Measurements from ENCODE around the gene HLA-DOB.

Gene HLA-DOB

DNA sequence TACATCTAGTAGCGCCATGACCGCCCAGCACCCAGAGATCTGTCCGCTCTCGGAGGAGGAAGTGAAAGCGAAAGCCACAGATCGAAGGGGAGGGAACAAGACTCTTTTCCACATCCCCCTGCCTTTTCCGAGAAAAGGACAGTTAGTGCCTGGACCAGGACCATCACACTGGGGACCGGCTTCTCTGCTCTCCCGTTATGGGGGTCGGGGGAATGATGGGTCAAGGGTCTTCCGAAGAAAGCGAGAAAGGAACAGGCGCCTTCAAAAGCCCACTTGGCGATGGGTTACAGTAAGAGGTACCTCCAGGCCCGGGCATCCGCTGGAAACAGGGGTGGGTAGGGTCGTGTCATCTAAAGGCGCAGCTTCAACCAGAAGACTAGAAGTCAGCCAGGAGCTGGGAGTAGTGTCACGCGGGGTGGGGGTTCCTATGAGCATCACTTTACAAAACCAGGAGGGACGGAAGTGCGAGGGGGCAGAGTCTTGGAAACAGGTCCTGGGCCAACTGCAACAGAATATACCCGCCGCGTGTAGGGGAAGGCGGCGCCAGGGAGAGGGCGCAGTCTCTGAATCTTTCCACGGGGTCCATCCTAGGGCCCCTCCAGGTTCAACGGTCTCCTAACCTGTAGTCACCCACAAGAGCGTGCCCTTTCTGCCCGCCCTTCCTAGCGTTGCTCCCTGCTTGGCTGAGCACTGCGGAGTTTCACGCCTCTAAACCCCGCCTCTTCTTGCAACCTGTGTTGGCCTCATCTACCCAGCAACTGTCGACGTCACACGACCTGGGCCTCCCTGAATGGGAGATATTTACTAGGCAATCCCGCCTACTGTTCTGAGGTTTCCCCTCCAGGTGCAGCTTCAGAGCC, 27.4 kb upstream of the HLA-DOB start, which contains the start of gene PSMB8:
Gene PSMB8, minus strand, starts transcription at position 69 of the 860 bp plus-strand sequence. Its CDS starts 51 bp downstream, at position 18.
- in situ Hi-C loops (cut with MboI; ENCODE audit: low sequenced_read_pairs) = no loop called here

GRCh38 chr6:32843331-32843978, 26.7 kb upstream of the HLA-DOB start:
- in situ Hi-C loops (cut with MboI; ENCODE audit: low sequenced_read_pairs) = no loop called here

DNA sequence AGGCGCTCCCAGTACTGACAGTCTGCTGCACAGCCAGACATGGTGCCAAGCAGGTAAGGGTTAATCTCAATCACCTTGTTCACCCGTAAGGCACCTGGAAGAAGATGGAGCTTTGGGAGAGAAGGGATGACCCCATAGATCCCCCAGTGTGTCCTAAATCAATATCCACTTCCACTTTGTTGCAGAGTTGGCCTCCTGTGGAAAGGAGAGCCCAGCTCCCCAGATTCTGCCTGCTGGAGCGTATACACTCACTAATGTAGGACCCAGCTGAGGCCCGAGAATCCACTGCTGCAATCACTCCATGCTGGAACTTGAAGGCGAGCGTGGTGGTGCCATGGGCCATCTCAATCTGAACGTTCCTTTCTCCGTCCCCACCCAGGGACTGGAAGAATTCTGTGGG, 25.9 kb upstream of the HLA-DOB start:
- in situ Hi-C loops (cut with MboI; ENCODE audit: low sequenced_read_pairs) = no loop called here

DNA sequence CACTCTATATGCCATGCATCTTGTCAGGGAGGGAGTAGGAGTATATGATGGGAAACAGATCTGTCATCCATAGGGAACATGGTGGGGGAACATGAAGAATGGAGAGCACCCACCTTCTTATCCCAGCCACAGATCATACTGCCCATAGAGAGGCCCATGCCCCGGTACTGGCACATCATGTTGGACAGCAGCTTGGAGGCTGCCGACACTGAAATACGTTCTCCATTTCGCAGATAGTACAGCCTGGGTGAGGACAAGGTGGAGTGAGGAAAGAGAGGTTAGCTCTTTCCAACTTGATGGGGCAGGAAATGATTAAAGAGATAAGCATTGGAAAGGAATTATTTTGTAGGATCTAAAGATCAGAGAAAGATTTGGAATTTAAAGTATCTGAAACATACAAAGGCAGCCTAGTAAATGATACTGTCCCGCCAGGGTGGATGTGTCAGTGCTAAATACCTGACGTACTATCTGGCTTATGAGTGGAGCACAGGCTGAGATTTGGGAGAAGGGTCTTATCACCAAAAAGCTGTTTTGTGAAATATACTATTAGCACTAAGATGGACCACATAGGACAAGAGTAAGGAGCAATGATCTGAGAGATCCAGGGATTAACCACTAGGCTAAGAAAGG, 25.3 kb upstream of the HLA-DOB start:
- in situ Hi-C loops (cut with MboI; ENCODE audit: low sequenced_read_pairs) = no loop called here

DNA sequence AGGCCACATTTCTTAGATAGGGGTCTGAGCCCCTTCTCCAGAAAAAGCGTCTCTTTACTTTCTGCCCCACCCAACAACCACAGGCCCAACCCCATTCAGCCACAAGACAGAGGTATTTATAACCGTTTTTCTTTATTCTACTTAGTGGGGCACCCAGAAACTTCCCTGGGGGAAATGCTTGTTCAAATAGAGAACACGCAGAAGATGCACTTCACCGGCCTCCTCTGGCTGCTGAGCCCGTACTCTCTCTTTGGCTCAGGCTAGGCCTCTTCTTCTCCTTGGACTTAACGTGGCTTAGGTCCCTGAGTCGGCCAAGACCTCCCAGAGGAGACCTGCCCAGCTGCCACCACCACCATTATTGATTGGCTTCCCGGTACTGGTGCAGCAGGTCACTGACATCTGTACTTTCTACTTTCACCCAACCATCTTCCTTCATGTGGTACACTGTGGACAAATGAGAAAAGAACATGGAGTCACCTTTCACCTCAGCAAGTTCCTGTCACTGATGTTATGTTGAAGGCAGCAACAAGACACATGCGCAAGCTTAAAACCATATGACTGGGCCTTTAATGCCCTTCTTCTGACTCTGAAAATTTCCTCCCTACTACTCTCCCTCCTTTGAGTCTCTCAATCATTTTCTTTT, 23.9 kb upstream of the HLA-DOB start:
- in situ Hi-C loops (cut with MboI; ENCODE audit: low sequenced_read_pairs) = no loop called here

DNA sequence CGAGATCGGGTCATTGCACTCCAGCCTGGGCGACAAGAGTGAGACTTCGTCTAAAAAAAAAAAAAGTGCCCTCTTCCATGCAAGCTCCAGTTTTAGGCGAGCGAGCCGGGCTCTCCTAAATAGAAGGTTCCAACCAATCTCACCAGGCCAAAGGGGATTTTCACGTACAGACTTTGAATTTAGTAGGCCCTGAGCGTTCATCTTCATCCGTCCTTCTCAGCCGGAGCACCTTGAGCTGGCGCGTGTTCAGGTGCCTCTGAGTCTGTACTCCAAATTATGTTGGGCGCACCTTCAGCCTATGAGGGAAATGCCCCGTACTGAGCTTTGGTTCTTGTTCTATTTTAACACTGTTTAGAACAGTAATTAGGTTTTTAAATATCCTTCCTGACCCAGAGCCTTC, 22.6 kb upstream of the HLA-DOB start:
- in situ Hi-C loops (cut with MboI; ENCODE audit: low sequenced_read_pairs) = no loop called here

- in situ Hi-C loops (cut with MboI; ENCODE audit: low sequenced_read_pairs) = no loop called here
Measured at GRCh38 chr6:32838114-32838958, 21.5 kb upstream of the HLA-DOB start, which contains the start of gene TAP2. Gene TAP2 (minus strand): TSS chr6:32838739. CDS start chr6:32838233, 506 bp downstream.

GRCh38 chr6:32837651-32838113, 20.9 kb upstream of the HLA-DOB start:
- in situ Hi-C loops (cut with MboI; ENCODE audit: low sequenced_read_pairs) = no loop called here

GRCh38 chr6:32836873-32837272, 20.1 kb upstream of the HLA-DOB start:
- in situ Hi-C loops (cut with MboI; ENCODE audit: low sequenced_read_pairs) = no loop called here

DNA sequence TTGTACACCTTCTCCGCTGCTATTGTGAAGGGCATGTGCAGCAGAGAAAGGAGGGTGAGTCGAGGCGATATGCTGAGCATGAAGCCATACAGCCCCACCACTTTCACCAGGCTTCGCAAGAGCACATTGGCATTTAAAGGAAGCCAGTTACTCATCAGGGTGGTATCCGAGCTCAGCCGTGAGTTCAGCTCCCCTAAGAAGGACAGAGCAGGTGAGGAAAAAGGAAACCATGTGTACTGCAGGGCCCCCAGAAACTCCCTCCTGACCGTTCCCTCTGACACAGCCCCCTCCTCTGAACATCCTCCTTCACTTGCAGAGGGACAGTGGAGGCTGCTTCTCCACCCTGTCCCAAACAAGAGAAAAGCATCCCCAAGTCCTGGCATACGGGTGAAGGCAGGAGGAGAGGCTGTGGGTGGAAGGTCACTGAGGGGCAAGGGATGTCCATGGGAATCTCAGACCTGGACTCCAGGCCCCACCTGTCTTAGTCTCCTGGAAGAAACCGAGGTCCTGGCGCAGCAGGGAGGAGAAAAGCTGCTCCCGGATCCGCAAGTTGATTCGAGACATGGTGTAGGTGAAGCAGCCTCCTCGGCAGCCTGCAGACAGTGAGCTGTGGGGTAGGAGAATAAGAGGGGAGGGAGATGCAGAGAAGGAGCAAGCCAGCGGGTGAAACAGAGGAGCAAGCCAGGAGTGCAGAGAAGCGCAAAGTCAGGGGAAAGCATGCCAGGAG, 18.5 kb upstream of the HLA-DOB start:
- in situ Hi-C loops (cut with MboI; ENCODE audit: low sequenced_read_pairs) = no loop called here

GRCh38 chr6:32833664-32834063, 16.9 kb upstream of the HLA-DOB start:
- in situ Hi-C loops (cut with MboI; ENCODE audit: low sequenced_read_pairs) = no loop called here

DNA sequence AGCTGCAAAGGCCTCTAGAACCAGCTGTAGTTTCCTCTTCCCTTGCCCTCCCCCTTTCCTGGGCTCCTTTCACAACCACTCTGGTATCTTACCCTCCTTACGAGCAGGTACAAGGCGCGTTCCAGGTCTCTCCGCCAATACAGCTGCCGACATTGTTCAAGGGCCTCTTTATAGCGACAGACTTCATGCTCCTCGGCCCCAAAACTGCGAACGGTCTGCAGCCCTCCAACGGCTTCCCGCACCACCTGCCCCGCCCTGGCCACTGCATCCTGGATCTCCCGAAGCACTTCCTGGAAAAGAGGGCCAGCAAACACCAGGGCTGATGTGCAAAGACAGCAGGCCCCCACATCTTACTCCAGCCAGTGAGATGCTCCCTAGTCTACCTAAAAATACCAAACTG, 15.7 kb upstream of the HLA-DOB start:
- in situ Hi-C loops (cut with MboI; ENCODE audit: low sequenced_read_pairs) = no loop called here

GRCh38 chr6:32830936-32831335, 14.1 kb upstream of the HLA-DOB start:
- in situ Hi-C loops (cut with MboI; ENCODE audit: low sequenced_read_pairs) = no loop called here

DNA sequence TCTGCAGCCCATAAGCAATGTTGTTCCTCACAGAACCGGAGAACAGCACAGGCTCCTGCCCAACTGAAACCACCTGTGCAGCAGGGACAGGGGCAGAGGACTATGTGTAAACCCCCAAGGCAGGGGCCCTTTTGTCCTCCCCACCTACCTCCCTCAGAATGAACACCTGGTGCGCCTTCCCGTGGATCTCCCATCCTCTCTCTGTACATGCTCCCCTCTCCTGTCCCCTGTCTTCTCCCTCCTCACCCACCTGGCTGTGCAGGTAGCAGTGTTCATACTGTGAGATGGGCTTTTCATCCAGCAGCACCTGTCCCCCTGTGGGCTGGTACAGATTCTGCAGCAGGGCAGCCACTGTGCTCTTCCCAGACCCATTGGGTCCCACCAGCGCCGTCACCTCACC, 13.2 kb upstream of the HLA-DOB start:
- in situ Hi-C loops (cut with MboI; ENCODE audit: low sequenced_read_pairs) = no loop called here

GRCh38 chr6:32829495-32829894, 12.7 kb upstream of the HLA-DOB start:
- in situ Hi-C loops (cut with MboI; ENCODE audit: low sequenced_read_pairs) = no loop called here

- in situ Hi-C loops (cut with MboI; ENCODE audit: low sequenced_read_pairs) = no loop called here
Measured at GRCh38 chr6:32827025-32827424, 10.2 kb upstream of the HLA-DOB start.

DNA sequence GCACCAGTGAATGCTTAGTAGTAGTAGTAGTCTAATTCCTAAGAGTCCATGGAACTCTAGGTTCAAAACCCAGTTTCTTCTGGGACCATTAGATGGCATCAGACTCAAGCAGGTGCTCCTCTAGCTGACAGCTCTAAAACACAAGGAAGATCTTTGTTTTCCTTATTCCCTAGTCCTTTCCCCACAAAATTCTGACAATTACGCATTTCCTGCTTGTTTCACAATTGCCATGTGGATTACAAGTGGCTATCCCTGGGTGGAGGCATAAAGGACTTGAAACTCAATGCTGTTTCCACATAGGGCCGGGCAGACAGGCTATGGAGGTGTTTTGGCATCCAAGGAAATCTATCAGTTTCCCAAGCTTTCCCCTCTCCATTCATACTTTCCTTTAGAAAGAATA, 9.2 kb upstream of the HLA-DOB start:
- in situ Hi-C loops (cut with MboI; ENCODE audit: low sequenced_read_pairs) = no loop called here

GRCh38 chr6:32819729-32820128, 2.9 kb upstream of the HLA-DOB start:
- in situ Hi-C loops (cut with MboI; ENCODE audit: low sequenced_read_pairs) = no loop called here

DNA sequence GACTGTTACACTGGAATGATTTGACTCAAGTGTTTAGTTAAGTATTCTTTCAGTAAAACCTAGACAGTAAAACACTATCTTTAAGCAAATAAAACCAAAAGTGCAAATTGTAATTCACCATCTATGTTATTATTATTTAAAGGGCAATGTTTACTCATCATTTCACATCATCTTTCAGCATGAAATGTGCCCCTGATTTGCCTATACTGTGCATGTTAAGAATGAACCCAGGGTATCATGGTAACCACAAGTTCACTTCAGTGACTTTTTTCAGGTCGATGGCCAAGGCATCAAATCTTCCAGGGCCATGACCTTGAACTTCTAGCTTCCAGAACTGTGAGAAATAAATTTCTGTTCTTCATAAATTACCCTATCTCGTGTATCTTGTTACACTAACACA, 2.1 kb upstream of the HLA-DOB start:
- in situ Hi-C loops (cut with MboI; ENCODE audit: low sequenced_read_pairs) = no loop called here

DNA sequence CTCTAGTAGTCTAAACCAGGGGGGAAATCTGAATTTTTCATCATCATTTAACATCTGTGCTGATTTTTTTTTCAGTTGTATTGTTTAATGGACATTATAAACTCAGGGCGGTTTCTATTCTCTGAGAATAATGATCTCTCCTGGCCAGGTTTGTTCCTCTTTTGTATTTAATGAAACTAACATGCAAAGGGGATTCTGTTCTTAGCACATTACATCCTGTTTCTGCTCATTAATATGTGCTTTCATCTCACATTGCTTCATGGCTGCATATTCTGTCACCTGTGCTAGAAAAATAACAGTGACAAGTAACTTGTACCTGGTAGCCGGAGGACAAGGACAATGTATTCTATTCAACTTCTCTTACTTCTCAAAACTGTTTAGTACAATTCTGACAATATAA, 806 bp downstream of the HLA-DOB start:
- in situ Hi-C loops (cut with MboI; ENCODE audit: low sequenced_read_pairs) = no loop called here

Data from HL-60/S4 treated with phorbol 12-myristate 13-acetate at 8.2 ng/mL for 4 days and 3 days (cell line).